Bronchial epithelial cell (primary cell): Measurements from ENCODE around the gene NT5M. TPM values are rescaled to one million over a fixed set of nuclear protein-coding genes. Genes with fewer than 3 reads are reported as not detected.
A peak's percentile ranks its signal among the peaks of the same experiment; 100 is the strongest.

ENCODE experiments used
- DNase-seq: peaks from one replicate; pipeline ENCODE4 v3.0.0-alpha.2; 2010; ENCODE audit warnings: low read depth
- FAIRE-seq: peaks from 2 replicates; lab custom pipeline; 2011; peaks lifted over from hg19 to GRCh38; lab: Jason Lieb, UNC
- H3K27me3 ChIP-seq: 2 replicates; pipeline ENCODE4 v1.5.1; 2011; ENCODE audit warnings: low read length; ENCODE audit not compliant: control insufficient read depth, insufficient read depth
- H3K36me3 ChIP-seq: 2 replicates; pipeline ENCODE4 v1.5.1; 2011; ENCODE audit warnings: low read length; ENCODE audit not compliant: control insufficient read depth, insufficient read depth
- H3K4me3 ChIP-seq: 2 replicates; pipeline ENCODE4 v1.5.1; 2011; ENCODE audit warnings: mild to moderate bottlenecking, low read depth, low read length, control low read depth
- total RNA-seq: library from RNA; depleted of rRNA; stranded (reverse); fragments of >200 nt; gene quantifications from 2 replicates; pipeline ENCODE4 v1.2.1, GENCODE V29; 2014
- TF ChIP-seq, protein P1 (sequence below): IDR thresholded peaks from 2 replicates; pipeline ENCODE4 v1.5.1; 2011; ENCODE audit warnings: mild to moderate bottlenecking, moderate library complexity, low read length, control low read depth, inconsistent platforms; ENCODE audit not compliant: insufficient read depth, severe bottlenecking

NT5M gene
- total RNA-seq, 1 donor from 2014 or later, result 0.79 TPM

DNA sequence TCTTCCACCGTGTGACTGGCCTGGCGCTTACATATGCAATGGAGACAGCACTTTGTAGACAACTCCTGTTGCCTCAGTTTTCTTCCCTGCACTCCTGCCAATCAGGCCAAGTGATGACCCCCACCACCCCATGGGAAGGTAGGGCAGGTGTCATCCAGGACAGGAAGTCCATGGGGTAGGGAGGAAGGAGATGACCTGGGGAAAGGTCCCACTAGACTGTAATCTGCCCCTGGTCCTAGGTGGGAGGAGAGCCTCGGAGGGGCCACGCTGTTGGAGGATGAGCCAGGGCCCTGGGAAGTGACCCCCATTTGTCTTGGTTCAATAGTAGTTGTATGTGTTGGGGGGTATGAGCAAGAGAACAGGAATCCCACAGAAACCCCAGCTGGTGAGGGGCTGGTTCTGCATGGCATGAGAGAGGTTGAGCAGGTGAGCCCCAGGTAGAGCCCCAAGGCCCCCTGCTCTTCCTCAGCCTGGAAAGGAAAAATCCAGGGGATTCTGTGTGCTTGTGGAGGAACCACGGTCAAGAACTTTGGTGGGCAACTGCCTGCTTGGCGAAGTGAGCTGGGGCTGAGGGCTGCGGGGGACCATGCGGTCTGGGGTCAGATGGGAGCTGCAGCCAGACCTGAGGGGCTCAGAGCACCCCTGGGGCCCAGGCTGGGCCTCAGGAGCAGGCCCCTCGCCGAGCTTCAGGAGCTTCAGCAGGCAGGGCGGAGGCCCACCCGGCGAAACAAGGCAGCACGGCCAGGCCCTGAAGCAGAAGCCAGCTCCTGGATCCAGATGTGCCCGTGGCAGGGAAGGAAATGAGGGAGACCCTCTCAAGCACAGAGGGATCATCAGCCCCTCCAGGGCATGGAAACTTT, 50.7 kb downstream of the NT5M start:
- Histone ChIP-seq H3K27me3 (peaks cover 9% of the 10 kb centered on the region), H3K4me3 (no peak overlapping the region), H3K36me3 (no peaks in the 10 kb centered on the region)
- no peak for FAIRE-seq
- TF ChIP-seq, protein P1, sequence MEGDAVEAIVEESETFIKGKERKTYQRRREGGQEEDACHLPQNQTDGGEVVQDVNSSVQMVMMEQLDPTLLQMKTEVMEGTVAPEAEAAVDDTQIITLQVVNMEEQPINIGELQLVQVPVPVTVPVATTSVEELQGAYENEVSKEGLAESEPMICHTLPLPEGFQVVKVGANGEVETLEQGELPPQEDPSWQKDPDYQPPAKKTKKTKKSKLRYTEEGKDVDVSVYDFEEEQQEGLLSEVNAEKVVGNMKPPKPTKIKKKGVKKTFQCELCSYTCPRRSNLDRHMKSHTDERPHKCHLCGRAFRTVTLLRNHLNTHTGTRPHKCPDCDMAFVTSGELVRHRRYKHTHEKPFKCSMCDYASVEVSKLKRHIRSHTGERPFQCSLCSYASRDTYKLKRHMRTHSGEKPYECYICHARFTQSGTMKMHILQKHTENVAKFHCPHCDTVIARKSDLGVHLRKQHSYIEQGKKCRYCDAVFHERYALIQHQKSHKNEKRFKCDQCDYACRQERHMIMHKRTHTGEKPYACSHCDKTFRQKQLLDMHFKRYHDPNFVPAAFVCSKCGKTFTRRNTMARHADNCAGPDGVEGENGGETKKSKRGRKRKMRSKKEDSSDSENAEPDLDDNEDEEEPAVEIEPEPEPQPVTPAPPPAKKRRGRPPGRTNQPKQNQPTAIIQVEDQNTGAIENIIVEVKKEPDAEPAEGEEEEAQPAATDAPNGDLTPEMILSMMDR, result no peak
- no peak for DNase-seq

DNA sequence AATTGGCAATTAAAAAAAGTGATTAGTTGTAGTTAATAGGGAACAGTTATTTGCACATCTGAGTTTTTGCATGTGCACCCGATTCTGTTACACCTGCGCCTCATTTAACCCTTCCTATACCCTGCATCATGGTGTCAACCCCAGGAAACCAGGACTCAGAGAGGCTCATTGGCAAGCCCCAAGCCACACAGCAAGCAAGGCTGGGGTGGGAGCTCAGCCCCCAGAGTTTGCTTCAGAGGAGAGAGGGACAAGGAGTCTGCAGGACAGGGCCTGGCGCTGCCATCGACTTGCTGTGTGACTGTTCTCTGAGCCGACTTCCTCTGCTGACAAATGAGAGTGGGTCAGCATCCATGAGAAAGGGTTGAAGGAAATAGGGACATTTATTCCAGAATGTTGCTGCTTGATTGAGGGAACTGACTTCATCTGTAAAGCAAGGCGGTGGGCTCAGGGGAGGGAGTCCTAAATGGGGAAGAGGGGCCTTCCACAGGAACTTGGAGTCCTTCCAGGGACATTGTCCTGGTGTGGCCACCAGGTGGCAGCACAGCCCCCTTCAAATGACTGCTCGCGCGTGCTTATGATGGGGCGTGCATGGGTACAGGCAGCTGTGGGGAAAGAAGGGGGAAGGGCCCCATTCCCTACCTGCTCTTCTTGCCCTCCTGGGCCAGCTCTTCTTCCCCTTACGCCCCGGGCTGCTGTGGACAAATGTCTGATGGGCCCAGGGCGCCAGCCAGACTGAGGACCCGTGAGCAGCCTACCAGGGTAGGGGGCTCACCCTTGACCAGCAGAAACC, 51.6 kb downstream of the NT5M start:
- no peak overlapping the region for H3K4me3 ChIP-seq
- H3K36me3 ChIP-seq, result no peaks in the 10 kb centered on the region
- FAIRE-seq, result no peak
- TF ChIP-seq, protein P1, result peak; percentile 89
- DNase-seq, result peak; percentile 49
- H3K27me3 ChIP-seq, result peaks cover 9% of the 10 kb centered on the region

DNA sequence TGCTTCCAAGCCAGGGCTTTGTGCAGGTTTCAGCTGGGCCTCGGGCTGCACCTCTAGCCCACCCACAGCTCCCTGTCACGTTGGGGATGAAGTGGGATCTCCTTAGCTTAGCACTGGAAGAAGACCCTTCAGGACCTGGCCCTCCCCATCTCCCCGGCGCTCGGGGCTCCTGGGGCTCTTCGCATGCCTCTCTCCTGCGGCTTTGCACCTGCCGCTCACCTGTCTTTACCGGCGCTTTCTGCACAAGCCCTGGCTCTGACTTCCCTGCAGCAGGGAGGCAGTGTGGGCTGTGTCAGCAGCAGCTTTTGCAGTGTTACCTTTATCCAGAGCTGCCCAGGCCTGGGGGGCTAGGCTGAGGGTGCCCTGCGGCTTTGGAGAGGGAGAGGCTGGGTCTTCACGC, 52.3 kb downstream of the NT5M start:
- Histone ChIP-seq H3K27me3 (peaks cover 9% of the 10 kb centered on the region), H3K36me3 (no peaks in the 10 kb centered on the region), H3K4me3 (no peak overlapping the region)
- TF ChIP-seq, protein P1, result no peak
- no peak for DNase-seq
- FAIRE-seq, result no peak

DNA sequence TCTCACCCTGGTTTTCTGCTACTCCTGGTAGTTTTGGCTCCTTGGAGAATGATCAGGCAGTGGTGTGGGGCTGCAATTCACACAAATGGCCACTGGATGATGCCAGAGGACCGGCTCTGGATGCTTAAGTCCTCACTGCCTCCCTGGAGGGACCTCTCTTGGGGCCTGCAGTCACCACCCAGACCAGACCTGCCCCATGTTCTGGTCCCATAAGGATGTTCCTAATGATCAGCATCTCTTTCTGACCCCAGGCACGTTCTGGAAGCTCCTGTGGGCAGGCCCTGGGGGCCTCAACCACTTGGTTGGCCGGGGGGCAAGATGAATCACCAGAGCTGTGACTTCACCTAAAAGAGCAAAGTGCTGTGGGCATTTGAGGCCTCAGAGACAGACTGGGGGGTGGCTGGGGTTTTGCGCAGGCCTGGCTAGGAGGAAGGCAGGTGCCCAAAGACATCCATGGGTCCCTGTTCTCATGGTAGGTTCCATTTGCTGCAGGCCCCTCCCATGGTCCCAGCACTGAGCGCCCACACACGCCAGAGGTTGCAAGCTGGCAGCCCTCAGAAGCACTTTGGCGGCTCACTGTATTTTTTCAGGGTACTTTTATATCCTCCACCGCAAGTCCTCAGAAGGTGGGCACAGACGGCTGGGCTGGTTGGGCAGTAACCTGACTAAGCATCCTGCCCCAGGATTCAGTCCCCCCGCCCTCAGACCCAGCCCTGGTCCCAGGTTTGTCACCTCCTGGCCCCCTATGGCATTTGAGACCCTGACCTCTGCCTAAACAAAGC, 53.2 kb downstream of the NT5M start:
- peak; percentile 63 for DNase-seq
- H3K36me3 ChIP-seq, result no peaks in the 10 kb centered on the region
- TF ChIP-seq, protein P1, result peak; percentile 100
- peaks cover 4% of the 10 kb centered on the region for H3K27me3 ChIP-seq
- no peak overlapping the region for H3K4me3 ChIP-seq
- no peak for FAIRE-seq

DNA sequence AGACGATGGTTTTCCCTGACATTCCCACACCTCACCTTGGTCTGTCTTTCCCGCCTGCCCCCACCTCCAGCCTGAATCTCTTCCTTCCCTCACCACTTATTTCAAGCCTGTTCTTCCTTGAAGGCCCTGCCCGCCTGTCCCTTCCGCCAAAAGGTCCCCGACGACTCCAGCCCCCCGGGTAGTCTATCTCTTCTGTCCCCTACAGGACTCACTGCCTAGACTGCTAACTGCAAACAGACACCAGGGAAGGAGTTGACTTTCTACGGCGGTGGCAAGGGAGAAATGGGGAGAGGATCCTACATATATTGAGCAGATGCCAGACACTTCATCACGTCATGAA, 53.7 kb downstream of the NT5M start:
- no peaks in the 10 kb centered on the region for H3K36me3 ChIP-seq
- no peak for FAIRE-seq
- TF ChIP-seq, protein P1, result no peak
- H3K4me3 ChIP-seq, result no peak overlapping the region
- H3K27me3 ChIP-seq, result peaks cover 4% of the 10 kb centered on the region
- no peak for DNase-seq
